DOHH2 (cell line): ENCODE data around the gene TMEM253.

ENCODE experiments used
- H3F3A ChIP-seq: fragments of 200-600 bp; sonication (generic), shearing (Covaris generic); 2 replicates; pipeline ENCODE4 v1.6.0; 2016; ENCODE audit warnings: antibody characterized with exemption, mild to moderate bottlenecking; ENCODE audit not compliant: control insufficient read depth, insufficient read depth
- H3K27ac ChIP-seq: fragments of 200-600 bp; sonication (generic); 2 replicates; pipeline ENCODE4 v1.5.1; 2014; ENCODE audit warnings: low read depth, mild to moderate bottlenecking, low read length, moderate library complexity
- H3K27me3 ChIP-seq: fragments of 200-600 bp; sonication (generic); 2 replicates; pipeline ENCODE4 v1.6.1; 2014; ENCODE audit warnings: mild to moderate bottlenecking, low read length, mixed read lengths; ENCODE audit not compliant: control insufficient read depth
- H3K36me3 ChIP-seq: fragments of 200-600 bp; sonication (generic); 2 replicates; pipeline ENCODE4 v1.6.1; 2014; ENCODE audit warnings: mild to moderate bottlenecking, low read length, moderate library complexity, mixed read lengths; ENCODE audit not compliant: control insufficient read depth
- H3K4me1 ChIP-seq: fragments of 200-600 bp; sonication (generic); 2 replicates; pipeline ENCODE4 v1.6.1; 2014; ENCODE audit warnings: mild to moderate bottlenecking, low read length, mixed read lengths; ENCODE audit not compliant: control insufficient read depth
- H3K4me2 ChIP-seq: fragments of 200-600 bp; sonication (generic); 2 replicates; pipeline ENCODE4 v1.6.0; 2014; ENCODE audit warnings: mild to moderate bottlenecking, low read length, moderate library complexity
- H3K4me3 ChIP-seq: fragments of 200-600 bp; sonication (generic); 2 replicates; pipeline ENCODE4 v1.5.1; 2014; ENCODE audit warnings: mild to moderate bottlenecking, low read length, mixed read lengths
- H3K79me2 ChIP-seq: fragments of 200-600 bp; sonication (generic); 2 replicates; pipeline ENCODE4 v1.6.1; 2014; ENCODE audit warnings: mild to moderate bottlenecking, low read length, mixed read lengths; ENCODE audit not compliant: control insufficient read depth
- H3K9me2 ChIP-seq: fragments of 200-600 bp; sonication (generic); replicated peaks from 2 replicates; pipeline ENCODE4 v1.6.1; 2014; ENCODE audit warnings: mild to moderate bottlenecking, low read length, mixed read lengths; ENCODE audit not compliant: control insufficient read depth
- H3K9me3 ChIP-seq: fragments of 200-600 bp; sonication (generic); 2 replicates; pipeline ENCODE4 v1.6.1; 2014; ENCODE audit warnings: antibody characterized with exemption, low read length, mixed read lengths; ENCODE audit not compliant: control insufficient read depth, insufficient read depth
- H4K20me1 ChIP-seq: fragments of 200-600 bp; sonication (generic); 2 replicates; pipeline ENCODE4 v1.6.0; 2014; ENCODE audit warnings: low read depth, mild to moderate bottlenecking, antibody characterized with exemption, low read length, moderate library complexity; ENCODE audit not compliant: control insufficient read depth, insufficient read depth
- CTCF ChIP-seq: fragments of 200-600 bp; sonication (generic); IDR thresholded peaks from one replicate; pipeline ENCODE4 v1.5.1; 2014; ENCODE audit warnings: antibody characterized with exemption, mild to moderate bottlenecking, low read depth, low read length; ENCODE audit not compliant: poor library complexity, severe bottlenecking
- EZH2phosphoT487 ChIP-seq: fragments of 200-600 bp; sonication (generic); IDR thresholded peaks from 2 replicates; pipeline ENCODE4 v1.6.1; 2017; ENCODE audit warnings: borderline replicate concordance, mild to moderate bottlenecking, antibody characterized with exemption, low read length, moderate library complexity, mixed read lengths

Gene TMEM253

GRCh38 chr14:21092273-21093011 is 8.4 kb upstream of the TMEM253 start:
- Histone ChIP-seq H3K27ac (no peak overlapping the region), H3K4me1 (peaks cover 23% of the 10 kb centered on the region), H3K9me2 (no peaks in the 10 kb centered on the region), H3K4me3 (no peak overlapping the region), H3F3A (peaks cover 13% of the 10 kb centered on the region), H3K4me2 (no peak overlapping the region), H3K27me3 (no peaks in the 10 kb centered on the region), H4K20me1 (peaks cover 7% of the 10 kb centered on the region; the same call in 1 of the 2 replicates), H3K9me3 (no peaks in the 10 kb centered on the region), H3K36me3 (peaks cover 3% of the 10 kb centered on the region; the same call in 1 of the 2 replicates), H3K79me2 (no peaks in the 10 kb centered on the region)
- TF ChIP-seq EZH2phosphoT487 (no peak), CTCF (peak; percentile 100)

- Histone ChIP-seq H3K4me2 (no peak overlapping the region), H4K20me1 (peaks cover 7% of the 10 kb centered on the region; the same call in 1 of the 2 replicates), H3K4me1 (peaks cover 22% of the 10 kb centered on the region), H3K79me2 (no peaks in the 10 kb centered on the region), H3K4me3 (no peak overlapping the region), H3K9me3 (no peaks in the 10 kb centered on the region), H3F3A (peaks cover 13% of the 10 kb centered on the region), H3K36me3 (peaks cover 3% of the 10 kb centered on the region; the same call in 1 of the 2 replicates), H3K9me2 (no peaks in the 10 kb centered on the region), H3K27ac (no peak overlapping the region), H3K27me3 (no peaks in the 10 kb centered on the region)
- TF ChIP-seq EZH2phosphoT487 (no peak), CTCF (no peak)
These were observed 7.8 kb upstream of the TMEM253 start for GRCh38 chr14:21093018-21093417.

- no peaks in the 10 kb centered on the region for H3K9me3 ChIP-seq
- H3K27ac ChIP-seq: no peak overlapping the region
- H3F3A ChIP-seq: peaks cover 13% of the 10 kb centered on the region
- peaks cover 7% of the 10 kb centered on the region; the same call in 1 of the 2 replicates for H4K20me1 ChIP-seq
- TF ChIP-seq EZH2phosphoT487 (no peak), CTCF (no peak)
- H3K9me2 ChIP-seq: no peaks in the 10 kb centered on the region
- no peaks in the 10 kb centered on the region for H3K79me2 ChIP-seq
- H3K4me3 ChIP-seq: no peak overlapping the region
- peaks cover 27% of the 10 kb centered on the region for H3K4me1 ChIP-seq
- no peak overlapping the region for H3K4me2 ChIP-seq
- H3K27me3 ChIP-seq: peaks cover 4% of the 10 kb centered on the region; the same call in 1 of the 2 replicates
- peaks cover 3% of the 10 kb centered on the region; the same call in 1 of the 2 replicates for H3K36me3 ChIP-seq
These were observed 6.8 kb upstream of the TMEM253 start for GRCh38 chr14:21093769-21094681.
